GM23338 (cell line): Measurements from ENCODE around the gene NDOR1. TPM values are rescaled to one million over a fixed set of nuclear protein-coding genes. Genes with fewer than 3 reads are reported as not detected.
A peak's percentile ranks its signal among the peaks of the same experiment; 100 is the strongest.

Experiments used
- ATAC-seq: fragments of 200-7000 bp; cut with Tn5 transposase; 3 replicates; pipeline ENCODE4 v1.9.1; 2020
- DNase-seq: peaks from one replicate; pipeline ENCODE4 v3.0.0-alpha.2; 2015; ENCODE audit warnings: low spot score
- H2AFZ ChIP-seq: fragments of 200-600 bp; sonication (generic); 2 replicates; pipeline ENCODE4 v1.8.0; 2016; ENCODE audit warnings: antibody characterized with exemption, mild to moderate bottlenecking, moderate library complexity
- H3F3A ChIP-seq: fragments of 200-600 bp; sonication (generic); replicated peaks from 2 replicates; pipeline ENCODE4 v1.8.0; 2017; ENCODE audit warnings: antibody characterized with exemption, mixed run types, low read depth
- H3K27ac ChIP-seq: fragments of 200-600 bp; sonication (generic); 2 replicates; pipeline ENCODE4 v1.6.1; 2016; ENCODE audit warnings: low read depth
- H3K27me3 ChIP-seq: fragments of 200-600 bp; sonication (generic); 2 replicates; pipeline ENCODE4 v1.8.0; 2016; ENCODE audit warnings: mild to moderate bottlenecking, mixed run types, moderate library complexity; ENCODE audit not compliant: insufficient read depth
- H3K36me3 ChIP-seq: fragments of 200-600 bp; sonication (generic); 2 replicates; pipeline ENCODE4 v1.8.0; 2016; ENCODE audit warnings: mild to moderate bottlenecking; ENCODE audit not compliant: insufficient read depth
- H3K4me1 ChIP-seq: fragments of 200-600 bp; sonication (generic); 2 replicates; pipeline ENCODE4 v1.8.0; 2016; ENCODE audit warnings: mild to moderate bottlenecking, moderate library complexity; ENCODE audit not compliant: insufficient read depth
- H3K4me2 ChIP-seq: fragments of 200-600 bp; sonication (generic); 2 replicates; pipeline ENCODE4 v1.7.1; 2017; ENCODE audit warnings: mixed run types
- H3K4me3 ChIP-seq: fragments of 200-600 bp; sonication (generic); 2 replicates; pipeline ENCODE4 v1.6.1; 2016; ENCODE audit warnings: mixed run types
- H3K79me2 ChIP-seq: fragments of 200-600 bp; sonication (generic); replicated peaks from 2 replicates; pipeline ENCODE4 v1.8.0; 2017; ENCODE audit warnings: mild to moderate bottlenecking; ENCODE audit not compliant: insufficient read depth
- H3K9me2 ChIP-seq: fragments of 200-600 bp; sonication (generic); 2 replicates; pipeline ENCODE4 v1.8.0; 2017; ENCODE audit not compliant: insufficient read depth
- H4K20me1 ChIP-seq: fragments of 200-600 bp; sonication (generic); replicated peaks from 2 replicates; pipeline ENCODE4 v1.8.0; 2017; ENCODE audit warnings: mild to moderate bottlenecking; ENCODE audit not compliant: insufficient read depth
- H3K27ac Mint-ChIP-seq: 2 replicates; pipeline ENCODE4 v1.8.0; 2020; ENCODE audit warnings: inconsistent platforms, mild to moderate bottlenecking, moderate library complexity, mixed read lengths
- H3K27me3 Mint-ChIP-seq: 3 replicates; pipeline ENCODE4 v1.8.0; 2022; ENCODE audit warnings: low read depth, mild to moderate bottlenecking, moderate library complexity, mixed read lengths, inconsistent platforms; ENCODE audit not compliant: insufficient read depth, poor library complexity
- H3K36me3 Mint-ChIP-seq: 3 replicates; pipeline ENCODE4 v1.8.0; 2021; ENCODE audit warnings: low read depth, mild to moderate bottlenecking, inconsistent platforms, moderate library complexity, mixed read lengths
- H3K4me1 Mint-ChIP-seq: 3 replicates; pipeline ENCODE4 v1.8.0; 2020; ENCODE audit warnings: mild to moderate bottlenecking, inconsistent platforms, mixed read lengths
- H3K4me3 Mint-ChIP-seq: 3 replicates; pipeline ENCODE4 v1.8.0; 2021; ENCODE audit warnings: moderate library complexity, mild to moderate bottlenecking, inconsistent platforms, mixed read lengths
- H3K9me3 Mint-ChIP-seq: 3 replicates; pipeline ENCODE4 v1.8.0; 2020; ENCODE audit warnings: moderate library complexity, mild to moderate bottlenecking, inconsistent platforms, mixed read lengths
- CREB1 ChIP-seq: fragments of 250-450 bp; sonication (Bioruptor Pico); IDR thresholded peaks from 2 replicates; pipeline ENCODE4 v1.5.0; 2020; ENCODE audit warnings: low read depth, mild to moderate bottlenecking, moderate library complexity
- EZH2 ChIP-seq: fragments of 200-600 bp; sonication (generic); IDR thresholded peaks from one replicate; pipeline ENCODE4 v1.8.0; 2017; ENCODE audit warnings: antibody characterized with exemption, mild to moderate bottlenecking, low read depth; ENCODE audit not compliant: unreplicated experiment
- JUNB ChIP-seq: IDR thresholded peaks from one replicate; pipeline ENCODE4 v1.6.1; 2016; ENCODE audit warnings: antibody characterized with exemption; ENCODE audit not compliant: unreplicated experiment
- REST ChIP-seq: IDR thresholded peaks from one replicate; pipeline ENCODE4 v1.6.1; 2018; ENCODE audit warnings: antibody characterized with exemption; ENCODE audit not compliant: unreplicated experiment
- STAT1 ChIP-seq: IDR thresholded peaks from one replicate; pipeline ENCODE4 v1.6.1; 2016; ENCODE audit warnings: antibody characterized with exemption; ENCODE audit not compliant: unreplicated experiment
- polyA plus RNA-seq: library from polyadenylated mRNA; unstranded; fragments of >200 nt; fragmentation: Nextera tagmentation; extraction: Ambion mirVana; gene quantifications from 2 replicates; pipeline ENCODE4 v1.2.1, GENCODE V29; 2016
- total RNA-seq: library from RNA; depleted of rRNA; stranded (reverse); fragments of >200 nt; shearing (Covaris generic); gene quantifications from 2 replicates; pipeline ENCODE4 v1.2.3, GENCODE V29; 2014
- TF ChIP-seq, protein P1 (sequence below): fragments of 250-450 bp; sonication (Bioruptor Pico); IDR thresholded peaks from 2 replicates; pipeline ENCODE4 v1.5.0; 2020; ENCODE audit warnings: mild to moderate bottlenecking, moderate library complexity
- TF ChIP-seq, protein P2 (sequence below), 2 experiments: fragments of 200-600 bp in 1 of 2; sonication (generic) in 1 of 2; conservative IDR thresholded peaks; 2 replicates each; pipeline versions ENCODE4 v1.5.1 to v1.6.1; 2016 to 2017; ENCODE audit warnings: antibody characterized with exemption in 2 of 2, low read depth in 2 of 2, mild to moderate bottlenecking in 2 of 2, moderate library complexity in 1 of 2

Gene NDOR1
- total and polyA plus RNA-seq, 2 experiments from 2014 or later = 19.4 to 38.1 TPM

- H3F3A ChIP-seq = 0 out of 2 replicates have a peak, but pooled peaks cover 4% of the 10 kb centered on the region
- H3K27me3 ChIP-seq = no peaks in the 10 kb centered on the region
- no peak for ATAC-seq
- H3K36me3 ChIP-seq = no peaks in the 10 kb centered on the region
- TF ChIP-seq, protein P1, sequence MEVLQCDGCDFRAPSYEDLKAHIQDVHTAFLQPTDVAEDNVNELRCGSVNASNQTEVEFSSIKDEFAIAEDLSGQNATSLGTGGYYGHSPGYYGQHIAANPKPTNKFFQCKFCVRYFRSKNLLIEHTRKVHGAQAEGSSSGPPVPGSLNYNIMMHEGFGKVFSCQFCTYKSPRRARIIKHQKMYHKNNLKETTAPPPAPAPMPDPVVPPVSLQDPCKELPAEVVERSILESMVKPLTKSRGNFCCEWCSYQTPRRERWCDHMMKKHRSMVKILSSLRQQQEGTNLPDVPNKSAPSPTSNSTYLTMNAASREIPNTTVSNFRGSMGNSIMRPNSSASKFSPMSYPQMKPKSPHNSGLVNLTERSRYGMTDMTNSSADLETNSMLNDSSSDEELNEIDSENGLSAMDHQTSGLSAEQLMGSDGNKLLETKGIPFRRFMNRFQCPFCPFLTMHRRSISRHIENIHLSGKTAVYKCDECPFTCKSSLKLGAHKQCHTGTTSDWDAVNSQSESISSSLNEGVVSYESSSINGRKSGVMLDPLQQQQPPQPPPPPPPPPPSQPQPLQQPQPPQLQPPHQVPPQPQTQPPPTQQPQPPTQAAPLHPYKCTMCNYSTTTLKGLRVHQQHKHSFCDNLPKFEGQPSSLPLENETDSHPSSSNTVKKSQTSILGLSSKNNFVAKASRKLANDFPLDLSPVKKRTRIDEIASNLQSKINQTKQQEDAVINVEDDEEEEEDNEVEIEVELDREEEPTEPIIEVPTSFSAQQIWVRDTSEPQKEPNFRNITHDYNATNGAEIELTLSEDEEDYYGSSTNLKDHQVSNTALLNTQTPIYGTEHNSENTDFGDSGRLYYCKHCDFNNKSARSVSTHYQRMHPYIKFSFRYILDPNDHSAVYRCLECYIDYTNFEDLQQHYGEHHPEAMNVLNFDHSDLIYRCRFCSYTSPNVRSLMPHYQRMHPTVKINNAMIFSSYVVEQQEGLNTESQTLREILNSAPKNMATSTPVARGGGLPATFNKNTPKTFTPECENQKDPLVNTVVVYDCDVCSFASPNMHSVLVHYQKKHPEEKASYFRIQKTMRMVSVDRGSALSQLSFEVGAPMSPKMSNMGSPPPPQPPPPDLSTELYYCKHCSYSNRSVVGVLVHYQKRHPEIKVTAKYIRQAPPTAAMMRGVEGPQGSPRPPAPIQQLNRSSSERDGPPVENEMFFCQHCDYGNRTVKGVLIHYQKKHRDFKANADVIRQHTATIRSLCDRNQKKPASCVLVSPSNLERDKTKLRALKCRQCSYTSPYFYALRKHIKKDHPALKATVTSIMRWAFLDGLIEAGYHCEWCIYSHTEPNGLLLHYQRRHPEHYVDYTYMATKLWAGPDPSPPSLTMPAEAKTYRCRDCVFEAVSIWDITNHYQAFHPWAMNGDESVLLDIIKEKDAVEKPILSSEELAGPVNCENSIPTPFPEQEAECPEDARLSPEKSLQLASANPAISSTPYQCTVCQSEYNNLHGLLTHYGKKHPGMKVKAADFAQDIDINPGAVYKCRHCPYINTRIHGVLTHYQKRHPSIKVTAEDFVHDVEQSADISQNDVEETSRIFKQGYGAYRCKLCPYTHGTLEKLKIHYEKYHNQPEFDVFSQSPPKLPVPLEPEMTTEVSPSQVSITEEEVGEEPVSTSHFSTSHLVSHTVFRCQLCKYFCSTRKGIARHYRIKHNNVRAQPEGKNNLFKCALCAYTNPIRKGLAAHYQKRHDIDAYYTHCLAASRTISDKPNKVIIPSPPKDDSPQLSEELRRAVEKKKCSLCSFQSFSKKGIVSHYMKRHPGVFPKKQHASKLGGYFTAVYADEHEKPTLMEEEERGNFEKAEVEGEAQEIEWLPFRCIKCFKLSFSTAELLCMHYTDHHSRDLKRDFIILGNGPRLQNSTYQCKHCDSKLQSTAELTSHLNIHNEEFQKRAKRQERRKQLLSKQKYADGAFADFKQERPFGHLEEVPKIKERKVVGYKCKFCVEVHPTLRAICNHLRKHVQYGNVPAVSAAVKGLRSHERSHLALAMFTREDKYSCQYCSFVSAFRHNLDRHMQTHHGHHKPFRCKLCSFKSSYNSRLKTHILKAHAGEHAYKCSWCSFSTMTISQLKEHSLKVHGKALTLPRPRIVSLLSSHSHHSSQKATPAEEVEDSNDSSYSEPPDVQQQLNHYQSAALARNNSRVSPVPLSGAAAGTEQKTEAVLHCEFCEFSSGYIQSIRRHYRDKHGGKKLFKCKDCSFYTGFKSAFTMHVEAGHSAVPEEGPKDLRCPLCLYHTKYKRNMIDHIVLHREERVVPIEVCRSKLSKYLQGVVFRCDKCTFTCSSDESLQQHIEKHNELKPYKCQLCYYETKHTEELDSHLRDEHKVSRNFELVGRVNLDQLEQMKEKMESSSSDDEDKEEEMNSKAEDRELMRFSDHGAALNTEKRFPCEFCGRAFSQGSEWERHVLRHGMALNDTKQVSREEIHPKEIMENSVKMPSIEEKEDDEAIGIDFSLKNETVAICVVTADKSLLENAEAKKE = no peak
- TF ChIP-seq, protein P2, sequence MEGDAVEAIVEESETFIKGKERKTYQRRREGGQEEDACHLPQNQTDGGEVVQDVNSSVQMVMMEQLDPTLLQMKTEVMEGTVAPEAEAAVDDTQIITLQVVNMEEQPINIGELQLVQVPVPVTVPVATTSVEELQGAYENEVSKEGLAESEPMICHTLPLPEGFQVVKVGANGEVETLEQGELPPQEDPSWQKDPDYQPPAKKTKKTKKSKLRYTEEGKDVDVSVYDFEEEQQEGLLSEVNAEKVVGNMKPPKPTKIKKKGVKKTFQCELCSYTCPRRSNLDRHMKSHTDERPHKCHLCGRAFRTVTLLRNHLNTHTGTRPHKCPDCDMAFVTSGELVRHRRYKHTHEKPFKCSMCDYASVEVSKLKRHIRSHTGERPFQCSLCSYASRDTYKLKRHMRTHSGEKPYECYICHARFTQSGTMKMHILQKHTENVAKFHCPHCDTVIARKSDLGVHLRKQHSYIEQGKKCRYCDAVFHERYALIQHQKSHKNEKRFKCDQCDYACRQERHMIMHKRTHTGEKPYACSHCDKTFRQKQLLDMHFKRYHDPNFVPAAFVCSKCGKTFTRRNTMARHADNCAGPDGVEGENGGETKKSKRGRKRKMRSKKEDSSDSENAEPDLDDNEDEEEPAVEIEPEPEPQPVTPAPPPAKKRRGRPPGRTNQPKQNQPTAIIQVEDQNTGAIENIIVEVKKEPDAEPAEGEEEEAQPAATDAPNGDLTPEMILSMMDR (conservative IDR thresholded peaks at IDR 0.05; ENCODE audit: low read depth in 2 of 2) = no peak
- no peak for DNase-seq
- H3K79me2 ChIP-seq = peaks cover 25% of the 10 kb centered on the region
- Mint-ChIP-seq H3K27ac (no peak overlapping the region), H3K9me3 (no peaks in the 10 kb centered on the region), H3K27me3 (peaks cover 13% of the 10 kb centered on the region), H3K4me3 (no peak overlapping the region; the same call in 2 of the 3 replicates), H3K36me3 (peaks cover 26% of the 10 kb centered on the region), H3K4me1 (peaks cover 9% of the 10 kb centered on the region)
- H3K4me2 ChIP-seq = no peak overlapping the region
- 0 out of 2 replicates have a peak, but pooled peaks cover 5% of the 10 kb centered on the region for H4K20me1 ChIP-seq
- H3K4me3 ChIP-seq = no peak overlapping the region
- H3K9me2 ChIP-seq = no peaks in the 10 kb centered on the region
- no peak overlapping the region for H2AFZ ChIP-seq
- H3K27ac ChIP-seq = no peak overlapping the region
- H3K4me1 ChIP-seq = peaks cover 13% of the 10 kb centered on the region
Measured at GRCh38 chr9:137185921-137186320, 19.6 kb upstream of the NDOR1 start.

DNA sequence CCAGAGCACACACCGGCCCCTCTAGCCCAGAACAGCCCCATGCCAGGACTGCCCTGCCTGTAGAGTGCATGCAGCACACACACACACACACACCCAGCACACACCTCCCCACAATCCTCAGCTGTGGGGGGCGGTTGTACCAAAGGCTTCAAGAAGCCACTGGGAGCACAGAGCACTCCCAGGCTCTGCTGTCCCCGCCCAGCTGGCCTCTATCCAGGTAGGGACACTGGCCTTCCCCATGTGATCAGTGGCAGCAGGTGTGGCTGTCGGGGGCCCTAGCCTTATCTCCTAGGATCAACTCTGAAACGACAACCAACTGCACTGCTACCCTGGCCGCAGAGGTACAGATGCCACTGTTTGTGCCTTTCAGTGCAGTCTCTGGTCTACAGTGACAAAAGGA is 19.1 kb upstream of the NDOR1 start:
- H3K4me3 ChIP-seq = no peak overlapping the region
- H2AFZ ChIP-seq = no peak overlapping the region
- H4K20me1 ChIP-seq = 0 out of 2 replicates have a peak, but pooled peaks cover 5% of the 10 kb centered on the region
- 0 out of 2 replicates have a peak, but pooled peaks cover 4% of the 10 kb centered on the region for H3F3A ChIP-seq
- Mint-ChIP-seq H3K4me1 (peaks cover 9% of the 10 kb centered on the region), H3K36me3 (peaks cover 26% of the 10 kb centered on the region), H3K27me3 (peaks cover 13% of the 10 kb centered on the region), H3K27ac (no peak overlapping the region), H3K9me3 (no peaks in the 10 kb centered on the region), H3K4me3 (peak overlapping the region; percentile 91; the same call in 2 of the 3 replicates)
- H3K4me2 ChIP-seq = no peak overlapping the region
- H3K27me3 ChIP-seq = no peaks in the 10 kb centered on the region
- no peak for ATAC-seq
- H3K27ac ChIP-seq = no peak overlapping the region
- H3K36me3 ChIP-seq = no peaks in the 10 kb centered on the region
- H3K9me2 ChIP-seq = no peaks in the 10 kb centered on the region
- H3K79me2 ChIP-seq = peaks cover 25% of the 10 kb centered on the region
- peaks cover 13% of the 10 kb centered on the region for H3K4me1 ChIP-seq
- DNase-seq = no peak
- TF ChIP-seq EZH2 (no peak), STAT1 (no peak), REST (no peak), CREB1 (CRISPR knock-in tag) (no peak), JUNB (no peak)
- TF ChIP-seq, protein P2 (conservative IDR thresholded peaks at IDR 0.05; ENCODE audit: low read depth in 2 of 2) = no peak
